Measurements from ENCODE around the gene SHISA9. TPM values are rescaled to one million over a fixed set of nuclear protein-coding genes. Genes with fewer than 3 reads are reported as not detected.

Gene SHISA9
- total RNA-seq, 3 donors from 2014 or later = 0.87 to 7.3 (median 3.0) TPM

GRCh38 chr16:13081825-13082331 lies 180.5 kb downstream of the SHISA9 start:
- DNase-seq = no peak
- no peak for TF ChIP-seq CTCF (IDR thresholded peaks at IDR 0.05)
- intact Hi-C loops (cut with DNase I, micrococcal nuclease) = no loop called here
- Histone ChIP-seq H3K4me1 (ENCODE audit: low read depth) (no peaks in the 10 kb centered on the region), H3K36me3 (ENCODE audit: low read depth) (no peaks in the 10 kb centered on the region), H3K9me3 (no peaks in the 10 kb centered on the region), H3K4me3 (no peak overlapping the region)
- no peak for ATAC-seq

GRCh38 chr16:13083681-13084080 lies 182.3 kb downstream of the SHISA9 start:
- no peaks in the 10 kb centered on the region for H3K4me1 ChIP-seq (ENCODE audit: low read depth)

GRCh38 chr16:13084331-13084730 lies 182.9 kb downstream of the SHISA9 start:
- H3K9me3 ChIP-seq = peaks cover 2% of the 10 kb centered on the region
- no peak overlapping the region for H3K4me3 ChIP-seq
- ATAC-seq (peak; percentile 55), DNase-seq (no peak)
- no peaks in the 10 kb centered on the region for H3K4me1 ChIP-seq (ENCODE audit: low read depth)
- H3K36me3 ChIP-seq (ENCODE audit: low read depth) = no peaks in the 10 kb centered on the region
- intact Hi-C loops (cut with DNase I, micrococcal nuclease) = no loop called here
- TF ChIP-seq CTCF (IDR thresholded peaks at IDR 0.05) = no peak

More at GRCh38 chr16:13083681-13084080, 182.3 kb downstream of the SHISA9 start:
- intact Hi-C loops (cut with DNase I, micrococcal nuclease) = no loop called here
- ATAC-seq (peak; percentile 62), DNase-seq (peak in 2 of 3 donors; percentile 33 to 45)
- H3K4me3 ChIP-seq = no peak overlapping the region
- H3K36me3 ChIP-seq (ENCODE audit: low read depth) = no peaks in the 10 kb centered on the region
- no peak for TF ChIP-seq CTCF (IDR thresholded peaks at IDR 0.05)
- peaks cover under 1% of the 10 kb centered on the region for H3K9me3 ChIP-seq

GRCh38 chr16:13093661-13094060 lies 192.3 kb downstream of the SHISA9 start:
- Histone ChIP-seq H3K36me3 (ENCODE audit: low read depth) (no peaks in the 10 kb centered on the region), H3K9me3 (peaks cover 25% of the 10 kb centered on the region), H3K4me1 (ENCODE audit: low read depth) (no peaks in the 10 kb centered on the region), H3K4me3 (no peak overlapping the region)
- intact Hi-C loops (cut with DNase I, micrococcal nuclease) = no loop called here
- no peak for TF ChIP-seq CTCF (IDR thresholded peaks at IDR 0.05)
- DNase-seq = no peak
- no peak for ATAC-seq

- no peak for TF ChIP-seq CTCF (IDR thresholded peaks at IDR 0.05)
- DNase-seq (no peak), ATAC-seq (no peak)
- Histone ChIP-seq H3K4me1 (ENCODE audit: low read depth) (no peaks in the 10 kb centered on the region), H3K4me3 (no peak overlapping the region), H3K9me3 (peaks cover 22% of the 10 kb centered on the region), H3K36me3 (ENCODE audit: low read depth) (no peaks in the 10 kb centered on the region)
- intact Hi-C loops (cut with DNase I, micrococcal nuclease) = no loop called here
Measured at GRCh38 chr16:13095061-13095460, 193.7 kb downstream of the SHISA9 start.

- no peak for ATAC-seq
- Histone ChIP-seq H3K4me1 (ENCODE audit: low read depth) (no peaks in the 10 kb centered on the region), H3K36me3 (ENCODE audit: low read depth) (no peaks in the 10 kb centered on the region), H3K9me3 (peaks cover 4% of the 10 kb centered on the region), H3K4me3 (no peak overlapping the region)
- no peak for DNase-seq
- no peak for TF ChIP-seq CTCF (IDR thresholded peaks at IDR 0.05)
- intact Hi-C loops (cut with DNase I, micrococcal nuclease) = no loop called here
Measured at GRCh38 chr16:13098536-13098935, 197.1 kb downstream of the SHISA9 start.
